GM23338 (cell line): ENCODE results near the gene CIAO1. TPM values are rescaled to one million over a fixed set of nuclear protein-coding genes. Genes with fewer than 3 reads are reported as not detected.

ENCODE experiments used
- ATAC-seq: fragments of 200-7000 bp; cut with Tn5 transposase; 3 replicates; pipeline ENCODE4 v1.9.1; 2020
- DNase-seq: peaks from one replicate; pipeline ENCODE4 v3.0.0-alpha.2; 2015; ENCODE audit warnings: low spot score
- H2AFZ ChIP-seq: fragments of 200-600 bp; sonication (generic); 2 replicates; pipeline ENCODE4 v1.8.0; 2016; ENCODE audit warnings: antibody characterized with exemption, mild to moderate bottlenecking, moderate library complexity
- H3F3A ChIP-seq: fragments of 200-600 bp; sonication (generic); replicated peaks from 2 replicates; pipeline ENCODE4 v1.8.0; 2017; ENCODE audit warnings: antibody characterized with exemption, mixed run types, low read depth
- H3K27ac ChIP-seq: fragments of 200-600 bp; sonication (generic); 2 replicates; pipeline ENCODE4 v1.6.1; 2016; ENCODE audit warnings: low read depth
- H3K27me3 ChIP-seq: fragments of 200-600 bp; sonication (generic); 2 replicates; pipeline ENCODE4 v1.8.0; 2016; ENCODE audit warnings: mild to moderate bottlenecking, mixed run types, moderate library complexity; ENCODE audit not compliant: insufficient read depth
- H3K36me3 ChIP-seq: fragments of 200-600 bp; sonication (generic); 2 replicates; pipeline ENCODE4 v1.8.0; 2016; ENCODE audit warnings: mild to moderate bottlenecking; ENCODE audit not compliant: insufficient read depth
- H3K4me1 ChIP-seq: fragments of 200-600 bp; sonication (generic); 2 replicates; pipeline ENCODE4 v1.8.0; 2016; ENCODE audit warnings: mild to moderate bottlenecking, moderate library complexity; ENCODE audit not compliant: insufficient read depth
- H3K4me2 ChIP-seq: fragments of 200-600 bp; sonication (generic); 2 replicates; pipeline ENCODE4 v1.7.1; 2017; ENCODE audit warnings: mixed run types
- H3K4me3 ChIP-seq: fragments of 200-600 bp; sonication (generic); 2 replicates; pipeline ENCODE4 v1.6.1; 2016; ENCODE audit warnings: mixed run types
- H3K79me2 ChIP-seq: fragments of 200-600 bp; sonication (generic); replicated peaks from 2 replicates; pipeline ENCODE4 v1.8.0; 2017; ENCODE audit warnings: mild to moderate bottlenecking; ENCODE audit not compliant: insufficient read depth
- H3K9me2 ChIP-seq: fragments of 200-600 bp; sonication (generic); 2 replicates; pipeline ENCODE4 v1.8.0; 2017; ENCODE audit not compliant: insufficient read depth
- H4K20me1 ChIP-seq: fragments of 200-600 bp; sonication (generic); replicated peaks from 2 replicates; pipeline ENCODE4 v1.8.0; 2017; ENCODE audit warnings: mild to moderate bottlenecking; ENCODE audit not compliant: insufficient read depth
- H3K27ac Mint-ChIP-seq: 2 replicates; pipeline ENCODE4 v1.8.0; 2020; ENCODE audit warnings: inconsistent platforms, mild to moderate bottlenecking, moderate library complexity, mixed read lengths
- H3K27me3 Mint-ChIP-seq: 3 replicates; pipeline ENCODE4 v1.8.0; 2022; ENCODE audit warnings: low read depth, mild to moderate bottlenecking, moderate library complexity, mixed read lengths, inconsistent platforms; ENCODE audit not compliant: insufficient read depth, poor library complexity
- H3K36me3 Mint-ChIP-seq: 3 replicates; pipeline ENCODE4 v1.8.0; 2021; ENCODE audit warnings: low read depth, mild to moderate bottlenecking, inconsistent platforms, moderate library complexity, mixed read lengths
- H3K4me1 Mint-ChIP-seq: 3 replicates; pipeline ENCODE4 v1.8.0; 2020; ENCODE audit warnings: mild to moderate bottlenecking, inconsistent platforms, mixed read lengths
- H3K4me3 Mint-ChIP-seq: 3 replicates; pipeline ENCODE4 v1.8.0; 2021; ENCODE audit warnings: moderate library complexity, mild to moderate bottlenecking, inconsistent platforms, mixed read lengths
- H3K9me3 Mint-ChIP-seq: 3 replicates; pipeline ENCODE4 v1.8.0; 2020; ENCODE audit warnings: moderate library complexity, mild to moderate bottlenecking, inconsistent platforms, mixed read lengths
- CREB1 ChIP-seq: fragments of 250-450 bp; sonication (Bioruptor Pico); IDR thresholded peaks from 2 replicates; pipeline ENCODE4 v1.5.0; 2020; ENCODE audit warnings: low read depth, mild to moderate bottlenecking, moderate library complexity
- EZH2phosphoT487 ChIP-seq: fragments of 200-600 bp; sonication (generic); IDR thresholded peaks from one replicate; pipeline ENCODE4 v1.8.1; 2018; ENCODE audit warnings: antibody characterized with exemption; ENCODE audit not compliant: unreplicated experiment
- JUNB ChIP-seq: IDR thresholded peaks from one replicate; pipeline ENCODE4 v1.6.1; 2016; ENCODE audit warnings: antibody characterized with exemption; ENCODE audit not compliant: unreplicated experiment
- NANOG ChIP-seq: IDR thresholded peaks from 2 replicates; pipeline ENCODE4 v1.6.1; 2016; ENCODE audit warnings: antibody characterized with exemption, borderline replicate concordance
- STAT1 ChIP-seq: IDR thresholded peaks from one replicate; pipeline ENCODE4 v1.6.1; 2016; ENCODE audit warnings: antibody characterized with exemption; ENCODE audit not compliant: unreplicated experiment
- ZNF114 ChIP-seq: fragments of 250-450 bp; sonication (Bioruptor Pico); IDR thresholded peaks from 2 replicates; pipeline ENCODE4 v1.5.0; 2020; ENCODE audit warnings: mild to moderate bottlenecking, moderate library complexity
- ZNF331 ChIP-seq: fragments of 250-450 bp; sonication (Bioruptor Pico); IDR thresholded peaks from 2 replicates; pipeline ENCODE4 v1.5.0; 2020; ENCODE audit warnings: low read depth, mild to moderate bottlenecking, moderate library complexity
- polyA plus RNA-seq: library from polyadenylated mRNA; unstranded; fragments of >200 nt; fragmentation: Nextera tagmentation; extraction: Ambion mirVana; gene quantifications from 2 replicates; pipeline ENCODE4 v1.2.1, GENCODE V29; 2016
- total RNA-seq: library from RNA; depleted of rRNA; stranded (reverse); fragments of >200 nt; shearing (Covaris generic); gene quantifications from 2 replicates; pipeline ENCODE4 v1.2.3, GENCODE V29; 2014
- TF ChIP-seq, protein P1 (sequence below): fragments of 250-450 bp; sonication (Bioruptor Pico); IDR thresholded peaks from 2 replicates; pipeline ENCODE4 v1.5.0; 2020; ENCODE audit warnings: mild to moderate bottlenecking, moderate library complexity
- TF ChIP-seq, protein P2 (sequence below): IDR thresholded peaks from 2 replicates; pipeline ENCODE4 v1.6.1; 2016; ENCODE audit warnings: antibody characterized with exemption

The CIAO1 gene
- total and polyA plus RNA-seq, 2 experiments from 2014 or later = 48.8 to 119 TPM

DNA sequence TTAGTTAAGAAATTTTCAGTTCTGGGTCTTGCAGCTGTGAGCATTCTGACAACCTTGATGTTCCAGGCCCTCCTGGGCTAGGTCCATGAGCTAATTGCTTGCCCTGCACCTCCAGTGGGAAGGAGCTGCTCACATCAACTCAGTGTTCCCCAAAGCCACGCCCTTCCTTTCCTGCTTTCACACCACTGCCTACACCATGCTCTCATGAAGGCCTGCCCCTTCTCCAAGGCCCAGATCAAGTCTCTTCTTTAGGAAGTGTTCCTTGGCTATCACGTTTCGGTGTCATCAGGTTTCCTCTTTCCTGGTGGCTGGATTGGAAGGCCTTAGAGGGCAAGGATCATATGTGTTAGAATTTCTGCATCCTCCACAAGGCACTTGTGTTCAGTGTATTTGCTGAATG, 19.0 kb upstream of the CIAO1 start (continued):
- TF ChIP-seq, protein P1, sequence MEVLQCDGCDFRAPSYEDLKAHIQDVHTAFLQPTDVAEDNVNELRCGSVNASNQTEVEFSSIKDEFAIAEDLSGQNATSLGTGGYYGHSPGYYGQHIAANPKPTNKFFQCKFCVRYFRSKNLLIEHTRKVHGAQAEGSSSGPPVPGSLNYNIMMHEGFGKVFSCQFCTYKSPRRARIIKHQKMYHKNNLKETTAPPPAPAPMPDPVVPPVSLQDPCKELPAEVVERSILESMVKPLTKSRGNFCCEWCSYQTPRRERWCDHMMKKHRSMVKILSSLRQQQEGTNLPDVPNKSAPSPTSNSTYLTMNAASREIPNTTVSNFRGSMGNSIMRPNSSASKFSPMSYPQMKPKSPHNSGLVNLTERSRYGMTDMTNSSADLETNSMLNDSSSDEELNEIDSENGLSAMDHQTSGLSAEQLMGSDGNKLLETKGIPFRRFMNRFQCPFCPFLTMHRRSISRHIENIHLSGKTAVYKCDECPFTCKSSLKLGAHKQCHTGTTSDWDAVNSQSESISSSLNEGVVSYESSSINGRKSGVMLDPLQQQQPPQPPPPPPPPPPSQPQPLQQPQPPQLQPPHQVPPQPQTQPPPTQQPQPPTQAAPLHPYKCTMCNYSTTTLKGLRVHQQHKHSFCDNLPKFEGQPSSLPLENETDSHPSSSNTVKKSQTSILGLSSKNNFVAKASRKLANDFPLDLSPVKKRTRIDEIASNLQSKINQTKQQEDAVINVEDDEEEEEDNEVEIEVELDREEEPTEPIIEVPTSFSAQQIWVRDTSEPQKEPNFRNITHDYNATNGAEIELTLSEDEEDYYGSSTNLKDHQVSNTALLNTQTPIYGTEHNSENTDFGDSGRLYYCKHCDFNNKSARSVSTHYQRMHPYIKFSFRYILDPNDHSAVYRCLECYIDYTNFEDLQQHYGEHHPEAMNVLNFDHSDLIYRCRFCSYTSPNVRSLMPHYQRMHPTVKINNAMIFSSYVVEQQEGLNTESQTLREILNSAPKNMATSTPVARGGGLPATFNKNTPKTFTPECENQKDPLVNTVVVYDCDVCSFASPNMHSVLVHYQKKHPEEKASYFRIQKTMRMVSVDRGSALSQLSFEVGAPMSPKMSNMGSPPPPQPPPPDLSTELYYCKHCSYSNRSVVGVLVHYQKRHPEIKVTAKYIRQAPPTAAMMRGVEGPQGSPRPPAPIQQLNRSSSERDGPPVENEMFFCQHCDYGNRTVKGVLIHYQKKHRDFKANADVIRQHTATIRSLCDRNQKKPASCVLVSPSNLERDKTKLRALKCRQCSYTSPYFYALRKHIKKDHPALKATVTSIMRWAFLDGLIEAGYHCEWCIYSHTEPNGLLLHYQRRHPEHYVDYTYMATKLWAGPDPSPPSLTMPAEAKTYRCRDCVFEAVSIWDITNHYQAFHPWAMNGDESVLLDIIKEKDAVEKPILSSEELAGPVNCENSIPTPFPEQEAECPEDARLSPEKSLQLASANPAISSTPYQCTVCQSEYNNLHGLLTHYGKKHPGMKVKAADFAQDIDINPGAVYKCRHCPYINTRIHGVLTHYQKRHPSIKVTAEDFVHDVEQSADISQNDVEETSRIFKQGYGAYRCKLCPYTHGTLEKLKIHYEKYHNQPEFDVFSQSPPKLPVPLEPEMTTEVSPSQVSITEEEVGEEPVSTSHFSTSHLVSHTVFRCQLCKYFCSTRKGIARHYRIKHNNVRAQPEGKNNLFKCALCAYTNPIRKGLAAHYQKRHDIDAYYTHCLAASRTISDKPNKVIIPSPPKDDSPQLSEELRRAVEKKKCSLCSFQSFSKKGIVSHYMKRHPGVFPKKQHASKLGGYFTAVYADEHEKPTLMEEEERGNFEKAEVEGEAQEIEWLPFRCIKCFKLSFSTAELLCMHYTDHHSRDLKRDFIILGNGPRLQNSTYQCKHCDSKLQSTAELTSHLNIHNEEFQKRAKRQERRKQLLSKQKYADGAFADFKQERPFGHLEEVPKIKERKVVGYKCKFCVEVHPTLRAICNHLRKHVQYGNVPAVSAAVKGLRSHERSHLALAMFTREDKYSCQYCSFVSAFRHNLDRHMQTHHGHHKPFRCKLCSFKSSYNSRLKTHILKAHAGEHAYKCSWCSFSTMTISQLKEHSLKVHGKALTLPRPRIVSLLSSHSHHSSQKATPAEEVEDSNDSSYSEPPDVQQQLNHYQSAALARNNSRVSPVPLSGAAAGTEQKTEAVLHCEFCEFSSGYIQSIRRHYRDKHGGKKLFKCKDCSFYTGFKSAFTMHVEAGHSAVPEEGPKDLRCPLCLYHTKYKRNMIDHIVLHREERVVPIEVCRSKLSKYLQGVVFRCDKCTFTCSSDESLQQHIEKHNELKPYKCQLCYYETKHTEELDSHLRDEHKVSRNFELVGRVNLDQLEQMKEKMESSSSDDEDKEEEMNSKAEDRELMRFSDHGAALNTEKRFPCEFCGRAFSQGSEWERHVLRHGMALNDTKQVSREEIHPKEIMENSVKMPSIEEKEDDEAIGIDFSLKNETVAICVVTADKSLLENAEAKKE = no peak

DNA sequence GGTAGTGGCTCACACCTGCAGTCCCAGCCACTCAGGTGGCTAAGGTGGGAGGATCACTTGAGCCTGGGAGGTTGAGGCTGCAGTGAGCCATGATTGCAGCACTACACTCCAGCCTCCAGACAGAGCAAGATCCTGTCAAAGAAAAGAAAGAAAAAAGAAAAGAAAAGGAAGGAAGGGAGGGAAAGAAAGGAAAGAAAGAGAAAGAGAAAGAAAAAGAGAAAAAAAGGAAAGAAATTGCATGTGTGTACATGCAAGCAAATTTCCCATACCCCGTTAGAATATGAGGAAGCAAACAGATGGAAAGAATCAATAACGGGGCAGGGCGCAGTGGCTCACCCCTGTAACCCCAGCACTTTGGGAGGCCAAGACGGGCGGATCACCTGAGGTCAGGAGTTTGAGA, 18.1 kb upstream of the CIAO1 start:
- H3K27ac ChIP-seq = no peak overlapping the region
- H4K20me1 ChIP-seq = no peaks in the 10 kb centered on the region
- H3K79me2 ChIP-seq = no peaks in the 10 kb centered on the region
- no peak for ATAC-seq
- Mint-ChIP-seq H3K9me3 (no peaks in the 10 kb centered on the region; the same call in 1 of the 3 replicates), H3K36me3 (peaks cover 17% of the 10 kb centered on the region), H3K27ac (no peak overlapping the region), H3K4me3 (no peak overlapping the region), H3K27me3 (no peaks in the 10 kb centered on the region), H3K4me1 (peaks cover 3% of the 10 kb centered on the region; the same call in 1 of the 3 replicates)
- H3K36me3 ChIP-seq = no peaks in the 10 kb centered on the region
- H3K27me3 ChIP-seq = no peaks in the 10 kb centered on the region
- no peak overlapping the region for H3K4me3 ChIP-seq
- no peaks in the 10 kb centered on the region for H3F3A ChIP-seq
- DNase-seq = no peak
- H3K9me2 ChIP-seq = no peaks in the 10 kb centered on the region
- H3K4me1 ChIP-seq = no peaks in the 10 kb centered on the region
- no peak overlapping the region for H2AFZ ChIP-seq
- H3K4me2 ChIP-seq = no peak overlapping the region
- TF ChIP-seq CREB1 (CRISPR knock-in tag) (no peak), ZNF331 (CRISPR knock-in tag) (no peak), NANOG (no peak), EZH2phosphoT487 (no peak), STAT1 (no peak), ZNF114 (CRISPR knock-in tag) (no peak), JUNB (no peak)
- TF ChIP-seq, protein P1 = no peak
- TF ChIP-seq, protein P2, sequence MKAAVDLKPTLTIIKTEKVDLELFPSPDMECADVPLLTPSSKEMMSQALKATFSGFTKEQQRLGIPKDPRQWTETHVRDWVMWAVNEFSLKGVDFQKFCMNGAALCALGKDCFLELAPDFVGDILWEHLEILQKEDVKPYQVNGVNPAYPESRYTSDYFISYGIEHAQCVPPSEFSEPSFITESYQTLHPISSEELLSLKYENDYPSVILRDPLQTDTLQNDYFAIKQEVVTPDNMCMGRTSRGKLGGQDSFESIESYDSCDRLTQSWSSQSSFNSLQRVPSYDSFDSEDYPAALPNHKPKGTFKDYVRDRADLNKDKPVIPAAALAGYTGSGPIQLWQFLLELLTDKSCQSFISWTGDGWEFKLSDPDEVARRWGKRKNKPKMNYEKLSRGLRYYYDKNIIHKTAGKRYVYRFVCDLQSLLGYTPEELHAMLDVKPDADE = no peak
